GM12891 (cell line): ENCODE data around the gene MBD5.

Experiments used
- POLR2A ChIP-seq: IDR thresholded peaks from 2 replicates; pipeline ENCODE4 v1.6.1; 2011; ENCODE audit warnings: low read depth, low read length, control low read depth
- POLR2AphosphoS5 ChIP-seq: IDR thresholded peaks from 2 replicates; pipeline ENCODE4 v1.6.1; 2011; ENCODE audit warnings: low read depth, low read length, control low read depth
- POU2F2 ChIP-seq: IDR thresholded peaks from 2 replicates; pipeline ENCODE4 v1.6.1; 2011; ENCODE audit warnings: low read depth, mild to moderate bottlenecking, control low read depth, low read length, moderate library complexity
- SPI1 ChIP-seq: IDR thresholded peaks from 2 replicates; pipeline ENCODE4 v1.6.1; 2011; ENCODE audit warnings: low read depth, low read length, control low read depth
- TAF1 ChIP-seq: IDR thresholded peaks from 2 replicates; pipeline ENCODE4 v1.6.1; 2011; ENCODE audit warnings: low read depth, low read length, control low read depth

GRCh38 chr2:148244593-148245292 lies 223.9 kb downstream of the MBD5 start:
- TF ChIP-seq POLR2AphosphoS5: no peak
- no peak for TF ChIP-seq POLR2A
- TF ChIP-seq TAF1: no peak
- TF ChIP-seq SPI1: no peak
- TF ChIP-seq POU2F2: no peak
